Stomach (tissue), 4 donors: Measurements from ENCODE around the gene WDR1.

Experiments
- EP300 ChIP-seq: sonication (generic); formaldehyde crosslinking; IDR thresholded peaks from one replicate; pipeline ENCODE4 v1.6.1; 2017; ENCODE audit warnings: antibody characterized with exemption
- POLR2A ChIP-seq, 4 donors: fragments of 450-650 bp; IDR thresholded peaks; one replicate each; pipeline ENCODE4 v1.6.1; 2016; ENCODE audit warnings: antibody characterized with exemption in 4 of 4, control low read depth in 2 of 4, mild to moderate bottlenecking in 1 of 4, moderate library complexity in 1 of 4
- POLR2AphosphoS5 ChIP-seq, 3 donors: sonication (generic); formaldehyde crosslinking; IDR thresholded peaks; one replicate each; pipeline ENCODE4 v1.6.1; 2016; ENCODE audit warnings: antibody characterized with exemption in 3 of 3
- TF ChIP-seq, protein P1 (sequence below), 7 experiments: fragments of 450-650 bp in 4 of 7; fragments of 200-600 bp in 3 of 7; sonication (generic) in 3 of 7; IDR thresholded peaks; one replicate each; pipeline ENCODE4 v1.5.1; 2016 to 2019; ENCODE audit warnings: antibody characterized with exemption in 7 of 7, control low read depth in 2 of 7, mild to moderate bottlenecking in 1 of 7

- TF ChIP-seq POLR2A (IDR thresholded peaks at IDR 0.05) = no peak
- TF ChIP-seq, protein P1, sequence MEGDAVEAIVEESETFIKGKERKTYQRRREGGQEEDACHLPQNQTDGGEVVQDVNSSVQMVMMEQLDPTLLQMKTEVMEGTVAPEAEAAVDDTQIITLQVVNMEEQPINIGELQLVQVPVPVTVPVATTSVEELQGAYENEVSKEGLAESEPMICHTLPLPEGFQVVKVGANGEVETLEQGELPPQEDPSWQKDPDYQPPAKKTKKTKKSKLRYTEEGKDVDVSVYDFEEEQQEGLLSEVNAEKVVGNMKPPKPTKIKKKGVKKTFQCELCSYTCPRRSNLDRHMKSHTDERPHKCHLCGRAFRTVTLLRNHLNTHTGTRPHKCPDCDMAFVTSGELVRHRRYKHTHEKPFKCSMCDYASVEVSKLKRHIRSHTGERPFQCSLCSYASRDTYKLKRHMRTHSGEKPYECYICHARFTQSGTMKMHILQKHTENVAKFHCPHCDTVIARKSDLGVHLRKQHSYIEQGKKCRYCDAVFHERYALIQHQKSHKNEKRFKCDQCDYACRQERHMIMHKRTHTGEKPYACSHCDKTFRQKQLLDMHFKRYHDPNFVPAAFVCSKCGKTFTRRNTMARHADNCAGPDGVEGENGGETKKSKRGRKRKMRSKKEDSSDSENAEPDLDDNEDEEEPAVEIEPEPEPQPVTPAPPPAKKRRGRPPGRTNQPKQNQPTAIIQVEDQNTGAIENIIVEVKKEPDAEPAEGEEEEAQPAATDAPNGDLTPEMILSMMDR (IDR thresholded peaks at IDR 0.05) = no peak
- no peak for TF ChIP-seq POLR2AphosphoS5 (IDR thresholded peaks at IDR 0.05)
- TF ChIP-seq EP300 = no peak
These were observed 35.9 kb downstream of the WDR1 start for GRCh38 chr4:10080589-10081217.
